WTC11 (cell line): Measurements from ENCODE around the gene TBC1D22B. TPM values are rescaled to one million over a fixed set of nuclear protein-coding genes. Genes with fewer than 3 reads are reported as not detected.
A peak's percentile ranks its signal among the peaks of the same experiment; 100 is the strongest.

ENCODE experiments used
- ATAC-seq: fragments of 200-7000 bp; cut with Tn5 transposase; 2 replicates; pipeline ENCODE4 v1.10.0; 2021; ENCODE audit warnings: mild to moderate bottlenecking, moderate library complexity
- CTCF ChIA-PET: fragments of 300-600 bp; sonication (Branson Sonifier 250); formaldehyde crosslinking; loops from one replicate; lab custom pipeline; 2021; ENCODE audit warnings: antibody characterized with exemption; lab: Charles Lee
- POLR2A ChIA-PET: fragments of 350-600 bp; sonication (Branson Sonifier 250); formaldehyde crosslinking; loops from one replicate; lab custom pipeline; 2021; ENCODE audit warnings: antibody characterized with exemption; lab: Charles Lee
- DNase-seq: peaks from one replicate; pipeline ENCODE4 v3.0.0; 2021; ENCODE audit warnings: low spot score
- H3K27ac Mint-ChIP-seq: 2 replicates; pipeline ENCODE4 v1.8.0; 2021; ENCODE audit warnings: mixed read lengths
- H3K27me3 Mint-ChIP-seq: 2 replicates; pipeline ENCODE4 v1.8.0; 2021; ENCODE audit warnings: low read depth, mild to moderate bottlenecking, moderate library complexity, mixed read lengths
- H3K36me3 Mint-ChIP-seq: 2 replicates; pipeline ENCODE4 v1.8.0; 2021; ENCODE audit warnings: mixed read lengths
- H3K4me1 Mint-ChIP-seq: 2 replicates; pipeline ENCODE4 v1.8.0; 2022; ENCODE audit warnings: mixed read lengths
- H3K4me3 Mint-ChIP-seq: 2 replicates; pipeline ENCODE4 v1.8.0; 2021; ENCODE audit warnings: mild to moderate bottlenecking, moderate library complexity, mixed read lengths
- H3K9me3 Mint-ChIP-seq: 2 replicates; pipeline ENCODE4 v1.8.0; 2021; ENCODE audit warnings: mixed read lengths
- AR ChIP-seq: fragments of 250-450 bp; sonication (Bioruptor Pico); IDR thresholded peaks from 2 replicates; pipeline ENCODE4 v1.9.0; 2021; ENCODE audit warnings: mild to moderate bottlenecking
- ATF3 ChIP-seq: sonication (generic); formaldehyde crosslinking; conservative IDR thresholded peaks from 2 replicates; pipeline ENCODE4 v1.8.1; 2022; ENCODE audit warnings: mild to moderate bottlenecking, missing genetic modification reagents
- ATF6 ChIP-seq: sonication (generic); formaldehyde crosslinking; IDR thresholded peaks from 2 replicates; pipeline ENCODE4 v1.8.1; 2023; ENCODE audit warnings: mild to moderate bottlenecking, missing genetic modification reagents
- EMX1 ChIP-seq: fragments of 250-450 bp; sonication (Bioruptor Pico); IDR thresholded peaks from 2 replicates; pipeline ENCODE4 v1.8.0; 2021; ENCODE audit warnings: mild to moderate bottlenecking
- ERG ChIP-seq: fragments of 250-450 bp; sonication (Bioruptor Pico); IDR thresholded peaks from 2 replicates; pipeline ENCODE4 v1.8.0; 2021; ENCODE audit warnings: mild to moderate bottlenecking
- IRF2 ChIP-seq: sonication (generic); formaldehyde crosslinking; IDR thresholded peaks from 2 replicates; pipeline ENCODE4 v1.8.0; 2022; ENCODE audit warnings: low read depth, missing genetic modification reagents, borderline replicate concordance
- MLX ChIP-seq: sonication (generic); formaldehyde crosslinking; IDR thresholded peaks from 2 replicates; pipeline ENCODE4 v1.8.1; 2023; ENCODE audit warnings: mild to moderate bottlenecking, missing genetic modification reagents, moderate library complexity
- TCF7 ChIP-seq: sonication (generic); formaldehyde crosslinking; IDR thresholded peaks from 2 replicates; pipeline ENCODE4 v1.8.0; 2022; ENCODE audit warnings: mild to moderate bottlenecking, low read depth, missing genetic modification reagents, moderate library complexity
- TEAD4 ChIP-seq: sonication (generic); formaldehyde crosslinking; IDR thresholded peaks from 2 replicates; pipeline ENCODE4 v1.8.0; 2022; ENCODE audit warnings: mild to moderate bottlenecking, missing genetic modification reagents
- USF1 ChIP-seq: sonication (generic); formaldehyde crosslinking; IDR thresholded peaks from 2 replicates; pipeline ENCODE4 v1.8.0; 2022; ENCODE audit warnings: mild to moderate bottlenecking, missing genetic modification reagents
- ZNF425 ChIP-seq: fragments of 250-450 bp; sonication (Bioruptor Pico); conservative IDR thresholded peaks from 2 replicates; pipeline ENCODE4 v1.9.0; 2021; ENCODE audit warnings: mild to moderate bottlenecking
- total RNA-seq: library from RNA; stranded (reverse); gene quantifications from 3 replicates; pipeline ENCODE4 v1.2.3, GENCODE V29; 2021

Gene TBC1D22B
- total RNA-seq, 1 experiment from 2014 or later, result 16.4 TPM

- peak overlapping the region; percentile 76 for H3K27ac Mint-ChIP-seq
- CTCF ChIA-PET, result interaction anchor here (1.0 kb wide), 1 partner anchor 118 kb away, joined by 3 read pairs; no protein-coding TSS in a partner anchor
These were observed 8.3 kb downstream of the TBC1D22B start for GRCh38 chr6:37265860-37266259.

More at GRCh38 chr6:37265860-37266259, 8.3 kb downstream of the TBC1D22B start:
- POLR2A ChIA-PET, result interaction anchor here (1.2 kb wide), 1 partner anchor 8 kb away, joined by 4 read pairs; the partner anchor contains the start of genes TBC1D22B and TMEM217
- H3K36me3 Mint-ChIP-seq, result peaks cover 6% of the 10 kb centered on the region
- H3K4me3 Mint-ChIP-seq, result peak overlapping the region; percentile 40
- no peaks in the 10 kb centered on the region for H3K27me3 Mint-ChIP-seq
- H3K4me1 Mint-ChIP-seq, result peaks cover 51% of the 10 kb centered on the region
- no peaks in the 10 kb centered on the region for H3K9me3 Mint-ChIP-seq
- ATAC-seq (no peak), DNase-seq (no peak)
- TF ChIP-seq IRF2 (CRISPR knock-in tag), result no peak
- TF ChIP-seq ZNF425 (CRISPR knock-in tag), result no peak
- TF ChIP-seq ATF3 (CRISPR knock-in tag), result no peak
- TF ChIP-seq EMX1, result no peak
- no peak for TF ChIP-seq ERG (CRISPR knock-in tag)
- no peak for TF ChIP-seq ATF6 (CRISPR knock-in tag)
- no peak for TF ChIP-seq AR (CRISPR knock-in tag)
- TF ChIP-seq MLX (CRISPR knock-in tag), result no peak
- TF ChIP-seq TEAD4 (CRISPR knock-in tag), result no peak
- no peak for TF ChIP-seq TCF7
- no peak for TF ChIP-seq USF1
